ENCODE data around the gene TNFRSF12A. TPM values are rescaled to one million over a fixed set of nuclear protein-coding genes. Genes with fewer than 3 reads are reported as not detected.
A peak's percentile ranks its signal among the peaks of the same experiment; 100 is the strongest.
"Not testable (repeated sequence)": the region's sequence is repeated elsewhere in the genome, so short reads cannot be mapped to it uniquely, and the experiment has no call there.

Gene TNFRSF12A
- total and polyA plus RNA-seq, 12 donors, result 28.0 to 740 (median 108) TPM

DNA sequence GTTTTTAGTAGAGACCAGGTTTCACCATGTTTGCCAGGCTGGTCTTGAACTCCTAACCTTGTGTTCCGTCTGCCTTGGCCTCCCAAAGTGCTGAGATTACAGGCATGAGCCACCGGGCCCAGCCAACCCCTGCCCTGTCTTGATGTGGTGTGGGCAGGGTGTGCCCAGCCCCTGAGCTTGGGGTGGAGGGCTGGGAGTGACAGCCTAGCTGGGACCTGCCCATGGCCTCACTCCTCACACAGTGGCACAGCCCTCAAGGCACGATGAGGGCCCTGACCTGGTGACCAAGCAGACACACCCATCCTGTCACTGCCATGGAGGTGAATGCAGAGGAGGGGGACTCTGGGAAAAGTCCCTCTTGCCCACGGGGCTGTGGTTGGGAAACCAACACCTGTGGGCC lies 48.3 kb downstream of the TNFRSF12A start:
- intact Hi-C loops (cut with DNase I), result loop anchor here in 1 of 10 donors (5.0 kb wide), 1 partner anchor 34 kb away; no protein-coding TSS in a partner anchor
- 65 to 71% methylated on average over 4 of the region's 4 CpGs for WGBS, 2 donors
- DNase-seq, result no peak
- Histone ChIP-seq H3K36me3 (peaks cover 0 to 26% (median 0%) of the 10 kb centered on the region in 9 donors), H3K9me3 (no peaks in the 10 kb centered on the region), H3K4me3 (peak overlapping the region in 2 of 10 donors; percentile 66 to 71), H3K4me1 (peaks cover 3 to 34% (median 14%) of the 10 kb centered on the region in 9 donors), H3K27me3 (no peaks in the 10 kb centered on the region), H3K27ac (peak overlapping the region in 2 of 10 donors; percentile 75 to 84)
- no peak for ATAC-seq
- TF ChIP-seq, protein P1, sequence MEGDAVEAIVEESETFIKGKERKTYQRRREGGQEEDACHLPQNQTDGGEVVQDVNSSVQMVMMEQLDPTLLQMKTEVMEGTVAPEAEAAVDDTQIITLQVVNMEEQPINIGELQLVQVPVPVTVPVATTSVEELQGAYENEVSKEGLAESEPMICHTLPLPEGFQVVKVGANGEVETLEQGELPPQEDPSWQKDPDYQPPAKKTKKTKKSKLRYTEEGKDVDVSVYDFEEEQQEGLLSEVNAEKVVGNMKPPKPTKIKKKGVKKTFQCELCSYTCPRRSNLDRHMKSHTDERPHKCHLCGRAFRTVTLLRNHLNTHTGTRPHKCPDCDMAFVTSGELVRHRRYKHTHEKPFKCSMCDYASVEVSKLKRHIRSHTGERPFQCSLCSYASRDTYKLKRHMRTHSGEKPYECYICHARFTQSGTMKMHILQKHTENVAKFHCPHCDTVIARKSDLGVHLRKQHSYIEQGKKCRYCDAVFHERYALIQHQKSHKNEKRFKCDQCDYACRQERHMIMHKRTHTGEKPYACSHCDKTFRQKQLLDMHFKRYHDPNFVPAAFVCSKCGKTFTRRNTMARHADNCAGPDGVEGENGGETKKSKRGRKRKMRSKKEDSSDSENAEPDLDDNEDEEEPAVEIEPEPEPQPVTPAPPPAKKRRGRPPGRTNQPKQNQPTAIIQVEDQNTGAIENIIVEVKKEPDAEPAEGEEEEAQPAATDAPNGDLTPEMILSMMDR (IDR thresholded peaks at IDR 0.05), result no peak

DNA sequence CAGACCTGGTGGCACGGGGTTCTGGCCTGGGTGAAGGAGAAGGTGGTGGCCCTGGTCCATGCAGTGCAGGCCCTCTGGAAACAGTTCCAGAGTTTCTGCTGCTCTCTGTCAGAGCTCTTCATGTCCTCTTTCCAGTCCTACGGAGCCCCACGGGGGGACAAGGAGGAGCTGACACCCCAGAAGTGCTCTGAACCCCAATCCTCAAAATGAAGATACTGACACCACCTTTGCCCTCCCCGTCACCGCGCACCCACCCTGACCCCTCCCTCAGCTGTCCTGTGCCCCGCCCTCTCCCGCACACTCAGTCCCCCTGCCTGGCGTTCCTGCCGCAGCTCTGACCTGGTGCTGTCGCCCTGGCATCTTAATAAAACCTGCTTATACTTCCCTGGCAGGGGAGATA lies 49.0 kb downstream of the TNFRSF12A start:
- not testable (repeated sequence) for H3K9me3 ChIP-seq, H3K4me3 ChIP-seq, H3K27ac ChIP-seq, H3K27me3 ChIP-seq, DNase-seq, ATAC-seq
- Histone ChIP-seq H3K4me1 (peaks cover 3 to 34% (median 14%) of the 10 kb centered on the region in 9 donors), H3K36me3 (peaks cover 0 to 26% (median 0%) of the 10 kb centered on the region in 9 donors)
- 87 to 89% methylated on average over 10 of the region's 11 CpGs for WGBS, 2 donors
- intact Hi-C loops (cut with DNase I), result loop anchor here in 1 of 10 donors (5.0 kb wide), 1 partner anchor 33 kb away; no protein-coding TSS in a partner anchor

DNA sequence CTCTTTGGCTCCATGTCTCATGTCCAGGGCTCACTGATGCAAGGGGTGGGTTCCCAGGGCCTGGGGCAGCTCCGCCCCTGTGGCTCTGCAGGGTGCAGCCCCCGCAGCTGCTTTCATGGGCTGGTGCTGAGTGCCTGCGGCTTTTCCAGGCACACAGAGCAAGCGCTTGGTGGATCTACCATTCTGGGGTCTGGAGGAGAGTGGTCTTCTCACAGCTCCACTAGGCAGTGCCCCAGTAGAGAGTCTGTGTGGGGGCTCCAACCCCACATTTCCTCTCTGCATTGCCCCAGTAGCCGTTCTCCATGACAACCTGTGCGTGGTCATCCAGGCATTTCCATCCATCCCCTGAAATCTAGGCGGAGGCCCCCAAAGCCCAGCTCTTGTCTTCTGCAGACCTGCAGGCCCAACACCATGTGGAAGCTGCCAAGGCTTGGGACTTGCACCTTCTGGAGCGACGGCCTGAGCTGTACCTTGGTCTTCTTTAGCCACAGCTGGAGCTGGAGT lies 50.5 kb downstream of the TNFRSF12A start:
- TF ChIP-seq, protein P1 (IDR thresholded peaks at IDR 0.05), result no peak
- H3K27me3 ChIP-seq, result no peaks in the 10 kb centered on the region
- no peaks in the 10 kb centered on the region for H3K9me3 ChIP-seq
- H3K4me1 ChIP-seq, result peaks cover 0 to 32% (median 9%) of the 10 kb centered on the region in 9 donors
- no peak for DNase-seq
- H3K27ac ChIP-seq, result peak overlapping the region in 1 of 10 donors; percentile 26
- H3K4me3 ChIP-seq, result no peak overlapping the region
- ATAC-seq, result no peak
- peaks cover 0 to 26% (median 0%) of the 10 kb centered on the region in 9 donors for H3K36me3 ChIP-seq
- intact Hi-C loops (cut with DNase I), result no loop called here
- 87 to 90% methylated on average over 9 of the region's 9 CpGs for WGBS, 2 donors

DNA sequence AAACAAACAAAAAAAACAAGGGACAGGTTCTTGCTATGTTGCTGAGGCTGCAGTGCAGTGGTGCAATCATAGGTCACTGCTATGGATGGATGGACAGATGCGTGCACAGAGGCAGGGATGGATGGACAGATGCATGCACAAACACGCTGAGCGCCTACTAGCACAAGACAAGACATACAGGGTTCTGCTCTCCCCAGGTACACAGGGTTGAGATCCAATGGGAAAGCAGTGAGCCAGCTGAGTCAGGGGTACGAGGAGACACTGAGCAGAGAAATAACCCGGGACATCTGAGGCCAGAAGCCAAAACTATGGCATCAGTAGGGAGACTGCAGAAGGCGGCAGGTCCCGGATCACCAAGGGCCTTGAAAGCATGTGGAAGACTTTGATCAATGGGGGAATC lies 51.5 kb downstream of the TNFRSF12A start:
- ATAC-seq (no peak), DNase-seq (no peak)
- 86 to 90% methylated on average over 7 of the region's 7 CpGs for WGBS, 2 donors
- intact Hi-C loops (cut with DNase I), result no loop called here
- no peaks in the 10 kb centered on the region for H3K9me3 ChIP-seq
- TF ChIP-seq, protein P1 (IDR thresholded peaks at IDR 0.05), result no peak
- H3K36me3 ChIP-seq, result peaks cover 0 to 26% (median 0%) of the 10 kb centered on the region in 9 donors
- peak overlapping the region in 1 of 10 donors; percentile 20 for H3K27ac ChIP-seq
- no peak overlapping the region for H3K4me3 ChIP-seq
- H3K4me1 ChIP-seq, result peaks cover 0 to 33% (median 9%) of the 10 kb centered on the region in 9 donors
- no peaks in the 10 kb centered on the region for H3K27me3 ChIP-seq

Other genes starting within 250 kb of the TNFRSF12A start
- 100 to 1,000 TPM; 248 to 373 (median 323) TPM for gene ELOB, start 243.1 kb upstream of the TNFRSF12A start, total RNA-seq
- 1,000 to 10,000 TPM in 1 of 2 donors, 100 to 1,000 TPM in 1; 511 to 1,196 TPM for gene ELOB, start 243.1 kb upstream of the TNFRSF12A start, polyA plus RNA-seq
- under 1 TPM in 1 of 10 donors, not detected in 9; 0.60 TPM for gene PRSS33, start 232.8 kb upstream of the TNFRSF12A start, total RNA-seq
- gene PRSS33, start 232.8 kb upstream of the TNFRSF12A start, polyA plus RNA-seq, result not detected
- not detected for gene PRSS41, start 221.9 kb upstream of the TNFRSF12A start, total RNA-seq
- not detected for gene PRSS41, start 221.9 kb upstream of the TNFRSF12A start, polyA plus RNA-seq
- gene PRSS21, start 203.1 kb upstream of the TNFRSF12A start, total RNA-seq, result under 1 TPM in 1 of 10 donors, not detected in 9; 0.20 TPM
- gene PRSS21, start 203.1 kb upstream of the TNFRSF12A start, polyA plus RNA-seq, result not detected
- under 1 TPM in 2 of 10 donors, not detected in 8; 0.44 to 0.88 TPM for gene ZG16B, start 190.1 kb upstream of the TNFRSF12A start, total RNA-seq
- under 1 TPM in 1 of 2 donors, not detected in 1; 0.07 TPM for gene ZG16B, start 190.1 kb upstream of the TNFRSF12A start, polyA plus RNA-seq
- under 1 TPM in 1 of 10 donors, not detected in 9; 0.21 TPM for gene PRSS22, start 162.2 kb upstream of the TNFRSF12A start, total RNA-seq
- gene PRSS22, start 162.2 kb upstream of the TNFRSF12A start, polyA plus RNA-seq, result not detected
- 10 to 100 TPM; 18.1 to 28.9 (median 21.9) TPM for gene FLYWCH2, start 137.2 kb upstream of the TNFRSF12A start, total RNA-seq
- 10 to 100 TPM; 36.8 to 65.7 TPM for gene FLYWCH2, start 137.2 kb upstream of the TNFRSF12A start, polyA plus RNA-seq
- gene FLYWCH1, start 108.4 kb upstream of the TNFRSF12A start, total RNA-seq, result 10 to 100 TPM; 27.1 to 42.3 (median 32.8) TPM
- gene FLYWCH1, start 108.4 kb upstream of the TNFRSF12A start, polyA plus RNA-seq, result 10 to 100 TPM; 22.1 to 41.0 TPM
- not detected for gene KREMEN2, start 56.1 kb upstream of the TNFRSF12A start, total RNA-seq
- not detected for gene KREMEN2, start 56.1 kb upstream of the TNFRSF12A start, polyA plus RNA-seq
- 10 to 100 TPM in 1 of 10 donors, 1 to 10 TPM in 9; 3.7 to 13.8 (median 6.5) TPM for gene PAQR4, start 51.0 kb upstream of the TNFRSF12A start, total RNA-seq
- gene PAQR4, start 51.0 kb upstream of the TNFRSF12A start, polyA plus RNA-seq, result 10 to 100 TPM in 1 of 2 donors, 1 to 10 TPM in 1; 8.2 to 17.9 TPM
- gene PKMYT1, start 39.9 kb upstream of the TNFRSF12A start, total RNA-seq, result 1 to 10 TPM in 2 of 10 donors, under 1 TPM in 7, not detected in 1; 0.34 to 4.2 (median 0.66) TPM
- gene PKMYT1, start 39.9 kb upstream of the TNFRSF12A start, polyA plus RNA-seq, result 1 to 10 TPM; 1.4 to 3.7 TPM
- 1 to 10 TPM in 3 of 10 donors, under 1 TPM in 7; 0.19 to 1.5 (median 0.79) TPM for gene CLDN9, start 7.4 kb upstream of the TNFRSF12A start, total RNA-seq
- 1 to 10 TPM; 1.0 to 3.2 TPM for gene CLDN9, start 7.4 kb upstream of the TNFRSF12A start, polyA plus RNA-seq
- gene CLDN6, start 2.2 kb upstream of the TNFRSF12A start, total RNA-seq, result under 1 TPM in 1 of 10 donors, not detected in 9; 0.28 TPM
- gene CLDN6, start 2.2 kb upstream of the TNFRSF12A start, polyA plus RNA-seq, result under 1 TPM in 1 of 2 donors, not detected in 1; 0.03 TPM
- 10 to 100 TPM; 41.8 to 62.8 (median 55.8) TPM for gene HCFC1R1, start 3.6 kb downstream of the TNFRSF12A start, total RNA-seq
- gene HCFC1R1, start 3.6 kb downstream of the TNFRSF12A start, polyA plus RNA-seq, result 100 to 1,000 TPM in 1 of 2 donors, 10 to 100 TPM in 1; 71.8 to 370 TPM
- 10 to 100 TPM in 7 of 10 donors, 1 to 10 TPM in 3; 7.0 to 12.5 (median 10.4) TPM for gene THOC6, start 3.7 kb downstream of the TNFRSF12A start, total RNA-seq
- gene THOC6, start 3.7 kb downstream of the TNFRSF12A start, polyA plus RNA-seq, result 10 to 100 TPM; 22.5 to 40.3 TPM
- not detected for gene BICDL2, start 16.6 kb downstream of the TNFRSF12A start, total RNA-seq
- under 1 TPM in 1 of 2 donors, not detected in 1; 0.04 TPM for gene BICDL2, start 16.6 kb downstream of the TNFRSF12A start, polyA plus RNA-seq
- 1 to 10 TPM in 5 of 10 donors, under 1 TPM in 5; 0.26 to 3.9 (median 1.2) TPM for gene MMP25, start 26.2 kb downstream of the TNFRSF12A start, total RNA-seq
- gene MMP25, start 26.2 kb downstream of the TNFRSF12A start, polyA plus RNA-seq, result under 1 TPM; 0.30 to 0.95 TPM
- gene IL32, start 45.3 kb downstream of the TNFRSF12A start, total RNA-seq, result 100 to 1,000 TPM in 1 of 10 donors, 10 to 100 TPM in 9; 23.4 to 204 (median 45.4) TPM
- gene IL32, start 45.3 kb downstream of the TNFRSF12A start, polyA plus RNA-seq, result 100 to 1,000 TPM in 1 of 2 donors, 10 to 100 TPM in 1; 80.6 to 116 TPM
- gene ZSCAN10, start 78.9 kb downstream of the TNFRSF12A start, total RNA-seq, result not detected
- under 1 TPM; 0.01 to 0.07 TPM for gene ZSCAN10, start 78.9 kb downstream of the TNFRSF12A start, polyA plus RNA-seq
- 1 to 10 TPM; 5.8 to 9.0 (median 7.6) TPM for gene ZNF205, start 92.2 kb downstream of the TNFRSF12A start, total RNA-seq
- gene ZNF205, start 92.2 kb downstream of the TNFRSF12A start, polyA plus RNA-seq, result 10 to 100 TPM; 13.8 to 26.9 TPM
- 1 to 10 TPM; 5.9 to 9.2 (median 7.7) TPM for gene ZNF213, start 114.7 kb downstream of the TNFRSF12A start, total RNA-seq
- gene ZNF213, start 114.7 kb downstream of the TNFRSF12A start, polyA plus RNA-seq, result 10 to 100 TPM in 1 of 2 donors, 1 to 10 TPM in 1; 6.9 to 10.1 TPM
- gene OR1F1, start 167.8 kb downstream of the TNFRSF12A start, total RNA-seq, result not detected
- gene OR1F1, start 167.8 kb downstream of the TNFRSF12A start, polyA plus RNA-seq, result not detected
- 1 to 10 TPM; 4.6 to 8.9 (median 6.1) TPM for gene ZNF200, start 214.8 kb downstream of the TNFRSF12A start, total RNA-seq
- gene ZNF200, start 214.8 kb downstream of the TNFRSF12A start, polyA plus RNA-seq, result 1 to 10 TPM; 2.9 to 5.4 TPM
- gene MEFV, start 236.3 kb downstream of the TNFRSF12A start, total RNA-seq, result 1 to 10 TPM in 2 of 10 donors, under 1 TPM in 8; 0.11 to 3.1 (median 0.53) TPM
- gene MEFV, start 236.3 kb downstream of the TNFRSF12A start, polyA plus RNA-seq, result under 1 TPM; 0.19 to 0.37 TPM

All from heart right ventricle (tissue), 16 donors.